LoVo (cell line): ENCODE data around the gene EPS15.
"Not testable (repeated sequence)": the region's sequence is repeated elsewhere in the genome, so short reads cannot be mapped to it uniquely, and the experiment has no call there.

Experiments
- DNase-seq: peaks from one replicate; pipeline ENCODE4 v3.0.0-alpha.2; 2016; ENCODE audit warnings: low spot score

The EPS15 gene

DNA sequence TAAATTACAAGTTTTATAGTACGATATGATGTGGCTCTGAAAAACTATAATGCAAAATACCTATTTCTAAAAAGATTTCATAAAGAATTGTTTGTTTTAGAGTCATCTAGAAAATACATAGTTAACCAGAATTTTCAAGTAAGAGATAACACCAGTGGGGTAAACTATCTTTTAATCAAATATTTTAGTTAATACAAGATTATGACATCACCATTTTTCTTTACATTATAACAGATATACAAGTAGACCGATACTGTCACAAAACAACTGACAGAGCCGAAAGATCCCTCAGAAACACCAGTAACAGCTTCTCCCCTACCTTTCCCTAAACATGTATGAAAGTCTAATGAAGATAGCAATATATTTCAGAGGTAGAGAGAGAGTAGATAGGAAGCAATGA lies 54.2 kb downstream of the EPS15 start:
- DNase-seq = no peak

DNA sequence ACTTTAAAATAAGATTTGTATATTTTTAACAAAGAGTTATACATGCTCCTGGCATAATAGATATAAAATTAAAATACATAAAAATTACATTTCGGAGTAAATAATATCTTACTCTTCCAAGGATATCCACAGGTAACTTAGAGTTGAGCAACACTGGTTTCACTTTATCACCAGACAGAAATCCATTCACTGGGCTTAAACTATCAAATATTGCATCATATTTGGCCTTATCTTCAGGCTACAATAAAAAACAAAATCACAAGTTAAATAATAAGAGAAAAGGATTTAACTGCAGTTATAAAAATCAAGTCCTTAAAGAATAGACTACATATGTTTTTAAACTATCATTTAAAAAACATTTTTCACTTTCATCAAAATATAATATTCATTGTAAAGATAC lies 55.5 kb downstream of the EPS15 start:
- no peak for DNase-seq

DNA sequence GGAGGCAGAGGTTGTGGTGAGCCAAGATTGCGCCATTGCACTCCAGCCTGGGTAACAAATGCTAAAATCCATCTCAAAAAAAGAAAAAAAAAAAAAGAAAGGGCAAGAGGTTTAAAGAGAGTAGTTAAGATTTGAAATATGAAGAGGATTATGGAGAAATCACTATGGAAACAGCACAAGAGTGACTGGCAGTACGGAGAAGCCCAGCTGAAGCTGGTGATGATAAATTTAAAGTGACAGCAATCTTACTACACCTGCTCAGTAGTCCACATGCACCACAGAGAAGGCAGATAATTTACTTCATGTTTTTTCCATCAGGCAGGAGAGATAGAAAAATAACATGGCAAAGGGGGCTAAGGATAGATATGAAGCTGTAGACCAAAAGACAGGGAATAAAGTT lies 56.8 kb downstream of the EPS15 start:
- DNase-seq = not testable (repeated sequence)

DNA sequence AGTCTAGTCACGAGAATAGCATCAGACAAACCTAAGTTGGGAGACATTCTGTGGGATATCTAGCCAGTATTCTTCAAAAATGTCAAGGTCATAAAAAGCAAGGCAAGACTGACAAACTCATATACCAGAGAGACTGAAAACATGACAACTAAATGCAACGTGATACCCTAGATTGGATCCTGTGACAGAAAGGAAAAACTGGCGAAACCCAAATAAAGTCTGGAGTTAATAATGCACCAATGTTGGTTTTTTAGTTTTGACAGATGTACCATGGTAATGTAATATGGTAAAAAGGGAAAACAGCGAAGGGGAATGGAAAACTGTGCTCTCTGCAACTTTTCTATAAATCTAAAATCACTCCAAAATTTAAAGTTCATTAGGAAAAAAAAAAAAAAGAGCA lies 64.5 kb downstream of the EPS15 start:
- no peak for DNase-seq

DNA sequence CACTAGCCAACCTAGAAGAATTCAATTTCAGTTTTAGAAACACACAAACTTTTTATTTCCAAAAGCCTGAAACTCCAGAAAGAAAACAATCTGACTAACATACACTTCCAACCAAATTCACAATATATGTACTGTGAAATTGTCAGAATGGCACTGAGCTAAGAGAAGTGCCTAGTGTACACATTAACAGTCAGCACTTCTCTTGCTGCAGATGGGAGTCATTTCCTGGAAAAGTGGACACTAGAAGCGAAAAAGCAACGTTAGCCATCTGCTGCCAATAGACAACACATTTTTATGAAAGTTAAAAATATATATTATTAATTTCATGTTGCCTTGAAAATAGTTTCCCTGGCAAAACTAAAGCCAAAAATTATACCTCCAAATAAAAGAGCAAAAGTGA lies 66.1 kb downstream of the EPS15 start:
- DNase-seq = no peak

DNA sequence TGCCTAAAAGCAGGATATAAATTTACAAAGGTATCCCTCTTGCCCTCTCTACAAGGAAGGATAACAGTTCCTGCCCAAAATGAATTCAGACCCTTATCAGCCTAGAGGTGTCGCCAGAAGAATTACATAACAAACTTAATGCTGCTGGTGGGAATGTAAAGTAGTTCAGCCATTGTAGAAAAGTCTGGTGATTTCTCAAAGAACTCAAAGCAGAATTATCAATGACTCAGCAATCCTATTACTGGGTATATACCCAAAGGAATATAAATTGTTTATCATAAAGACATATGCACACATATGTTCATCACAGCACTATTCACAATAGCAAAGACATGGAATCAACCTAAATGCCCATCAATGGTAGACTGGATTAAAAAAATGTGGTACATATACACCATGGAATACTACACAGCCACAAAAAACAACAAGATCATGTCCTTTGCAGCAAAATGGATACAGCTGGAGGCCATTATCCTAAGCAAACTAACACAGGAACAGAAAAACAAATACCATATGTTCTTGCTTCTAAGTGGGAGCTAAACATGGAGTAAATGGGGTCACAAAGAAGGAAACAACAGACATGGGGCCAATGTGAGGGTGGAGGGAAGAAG lies 70.1 kb downstream of the EPS15 start:
- DNase-seq = not testable (repeated sequence)

DNA sequence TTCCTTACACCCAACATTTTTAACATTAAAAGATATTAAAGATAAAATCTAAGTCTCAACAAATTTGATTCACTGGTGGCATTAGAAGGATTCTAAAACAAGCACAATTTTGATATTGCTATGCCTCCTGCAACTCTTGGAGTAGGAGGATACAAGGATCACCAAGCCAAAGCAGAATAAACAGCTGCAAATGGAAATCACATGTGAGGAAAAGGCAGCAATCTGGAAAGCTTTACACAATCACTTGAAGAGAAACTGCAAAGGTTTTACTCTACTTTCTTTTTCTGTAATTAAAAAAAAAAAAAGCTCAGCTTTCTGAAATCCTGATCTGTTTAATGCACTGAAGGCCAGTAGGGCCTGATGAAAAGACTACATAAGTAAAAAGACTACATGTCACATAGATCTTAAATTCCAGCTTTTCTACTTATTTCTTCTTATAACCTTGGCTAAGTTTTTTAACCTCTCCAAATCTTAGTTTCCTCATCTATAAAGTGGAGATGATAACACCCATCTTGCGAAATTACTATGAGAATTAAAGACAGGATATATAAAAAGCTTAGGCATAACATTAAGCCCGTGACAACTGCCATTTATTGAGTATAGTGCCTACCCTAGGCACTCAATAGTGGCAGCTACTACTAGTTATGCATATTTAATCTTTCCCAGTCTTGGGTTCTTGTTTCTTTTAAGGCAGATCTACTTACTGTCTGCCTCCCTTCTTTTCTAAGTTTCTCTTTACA lies 73.5 kb downstream of the EPS15 start:
- no peak for DNase-seq

DNA sequence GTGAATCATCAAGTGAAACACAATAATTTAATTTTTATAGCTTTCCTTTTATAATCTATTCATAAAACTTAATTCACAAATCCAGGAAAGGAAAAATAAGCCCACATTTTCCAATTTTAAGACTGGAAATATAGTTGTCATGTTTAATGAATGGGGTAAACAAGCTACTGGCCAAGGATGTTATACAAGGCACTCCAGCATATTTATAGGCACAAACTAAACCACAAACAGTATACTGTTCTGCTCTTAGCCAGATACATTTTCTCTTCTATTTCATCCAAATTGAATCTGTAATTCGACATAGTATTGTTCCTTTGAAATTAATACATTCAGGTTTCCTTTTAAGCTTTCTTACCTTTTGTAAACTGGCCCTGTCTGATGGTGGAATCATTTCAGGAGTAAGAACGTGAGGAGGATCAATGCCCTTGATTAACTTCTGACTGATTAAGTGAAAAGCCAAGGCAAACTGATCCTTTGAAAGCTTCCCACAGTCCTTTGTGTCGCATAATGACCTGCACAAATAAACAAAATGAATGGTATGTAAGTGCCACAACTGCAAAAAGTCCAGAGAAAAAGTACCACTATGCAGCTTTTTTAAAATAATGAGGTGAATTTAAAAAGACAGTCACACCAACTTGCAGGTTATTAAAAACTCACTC lies 74.4 kb downstream of the EPS15 start:
- no peak for DNase-seq

DNA sequence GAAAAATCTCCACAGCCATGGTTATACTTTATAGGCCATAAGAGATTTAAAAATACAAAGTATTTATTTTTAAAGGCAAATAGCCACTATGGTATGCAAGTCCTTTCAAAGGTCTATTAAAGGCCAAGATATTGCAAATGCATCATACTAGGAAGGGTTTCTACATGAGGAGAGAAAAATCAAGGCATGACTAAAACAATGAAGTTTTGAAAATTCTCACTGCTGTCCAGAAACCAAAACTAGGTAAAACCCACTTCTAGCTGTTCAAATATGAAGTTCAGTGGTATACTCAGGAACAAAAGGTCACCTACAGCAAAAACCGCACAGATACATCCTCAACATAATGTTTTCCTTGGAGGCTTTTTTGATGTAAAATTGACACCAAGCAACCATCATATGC lies 75.0 kb downstream of the EPS15 start:
- DNase-seq = no peak

DNA sequence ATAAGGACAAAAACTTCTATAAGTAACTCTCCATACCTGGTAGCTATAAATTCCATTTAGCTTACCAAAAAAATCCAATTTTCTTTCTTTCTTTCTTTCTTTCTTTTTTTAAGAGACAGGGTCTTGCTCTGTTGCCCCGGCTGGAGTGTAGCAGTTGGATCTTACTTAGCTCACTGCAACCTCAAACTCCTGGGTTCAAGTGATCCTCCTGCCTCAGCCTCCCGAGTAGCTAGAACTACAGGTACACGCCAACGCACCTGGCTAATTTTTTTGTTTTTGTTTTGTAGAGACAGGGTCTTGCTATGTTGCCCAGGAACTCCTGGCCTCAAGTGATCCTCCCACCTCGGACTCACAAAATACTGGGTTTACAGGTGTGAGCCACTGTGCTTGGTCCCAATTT lies 75.5 kb downstream of the EPS15 start:
- DNase-seq = no peak

DNA sequence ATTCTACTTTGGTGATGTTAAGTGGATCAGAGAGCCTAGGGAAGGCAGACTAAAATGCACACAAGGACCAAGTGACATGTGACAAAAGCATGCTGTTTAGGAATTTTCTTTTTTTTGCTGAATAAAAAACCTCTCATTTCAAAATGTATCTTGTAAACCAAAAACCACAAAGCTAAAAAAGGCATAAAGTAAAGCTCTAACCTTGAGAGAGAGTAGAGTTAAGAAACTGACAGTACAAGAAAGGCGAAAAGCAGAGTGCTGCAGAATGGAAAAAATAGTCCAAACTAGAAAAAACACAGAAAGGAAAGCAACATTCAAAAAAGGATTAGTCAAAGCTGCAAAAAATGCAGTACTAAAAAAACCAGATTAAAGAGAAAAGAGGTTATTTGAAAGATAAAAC lies 76.5 kb downstream of the EPS15 start:
- no peak for DNase-seq

DNA sequence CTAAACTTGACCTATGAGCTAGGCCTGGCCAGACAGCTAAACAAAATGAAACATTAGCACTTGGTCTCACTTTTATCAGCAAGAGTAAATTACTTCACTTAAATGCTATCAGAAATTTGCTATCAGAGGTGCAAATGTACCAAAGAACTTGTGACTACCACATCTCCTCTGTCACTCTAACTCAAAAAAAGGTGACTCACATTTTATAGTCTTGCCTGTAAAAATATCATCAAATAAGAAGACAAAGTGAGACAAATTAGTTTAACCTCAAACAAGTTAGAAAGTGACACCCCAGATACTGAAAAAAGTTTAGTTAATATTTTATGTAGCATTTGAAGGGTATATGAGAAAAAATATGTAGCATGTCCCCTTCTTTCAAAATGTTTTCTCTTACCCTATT lies 76.9 kb downstream of the EPS15 start:
- DNase-seq = no peak

DNA sequence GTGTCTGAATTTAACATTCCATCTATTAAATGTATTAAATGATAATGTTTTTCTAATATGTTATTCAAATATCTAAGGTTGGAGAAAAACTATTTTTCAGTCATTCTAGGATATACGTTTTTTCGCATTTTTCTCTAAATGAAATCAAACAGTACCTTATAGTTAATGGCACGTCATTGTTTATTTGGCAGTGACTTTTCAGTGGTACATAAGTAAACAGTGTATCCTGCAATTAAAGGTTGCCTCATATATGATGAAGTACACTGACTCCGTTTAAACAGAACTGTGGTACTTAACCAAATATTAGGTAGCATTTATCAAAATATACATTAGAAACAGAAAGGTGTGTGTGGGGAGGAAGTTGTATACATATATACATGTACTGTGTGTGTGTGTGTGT lies 79.2 kb downstream of the EPS15 start:
- DNase-seq = no peak

DNA sequence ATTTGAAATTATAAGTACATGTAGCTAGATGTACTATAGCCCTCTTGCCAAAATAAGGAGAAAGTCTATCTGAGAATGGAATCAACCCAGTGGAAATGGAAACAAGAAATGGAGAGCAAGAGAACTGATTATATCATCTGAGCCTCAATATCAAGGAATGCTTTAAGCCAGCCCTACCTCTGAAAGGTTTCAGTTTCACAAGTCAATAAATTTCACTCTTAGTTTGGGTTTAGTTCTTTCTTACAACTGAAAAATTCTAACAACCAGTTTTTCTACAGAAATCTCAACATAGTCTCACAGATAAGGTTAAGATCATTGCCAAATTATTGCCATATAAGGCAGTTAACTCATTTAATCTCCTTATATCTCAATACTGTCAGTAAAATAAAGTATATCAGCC lies 80.0 kb downstream of the EPS15 start:
- DNase-seq = no peak

DNA sequence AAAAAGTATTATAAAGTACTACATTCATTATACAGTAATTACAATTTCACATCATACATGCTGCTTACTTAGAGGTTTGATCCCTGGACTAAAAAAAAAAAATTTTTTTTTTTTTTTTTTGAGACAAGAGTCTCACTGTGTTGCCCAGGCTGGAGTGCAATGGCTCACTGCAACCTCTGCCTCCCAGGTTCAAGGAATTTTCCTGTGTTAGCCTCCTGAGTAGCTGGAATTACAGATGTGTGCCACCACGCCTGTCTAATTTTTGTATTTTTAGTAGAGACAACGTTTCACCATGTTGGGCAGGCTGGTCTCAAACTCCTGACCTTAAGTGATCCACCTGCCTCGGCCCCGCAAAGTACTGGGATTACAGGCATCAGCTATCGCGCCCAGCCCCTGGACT lies 81.7 kb downstream of the EPS15 start:
- DNase-seq = not testable (repeated sequence)

DNA sequence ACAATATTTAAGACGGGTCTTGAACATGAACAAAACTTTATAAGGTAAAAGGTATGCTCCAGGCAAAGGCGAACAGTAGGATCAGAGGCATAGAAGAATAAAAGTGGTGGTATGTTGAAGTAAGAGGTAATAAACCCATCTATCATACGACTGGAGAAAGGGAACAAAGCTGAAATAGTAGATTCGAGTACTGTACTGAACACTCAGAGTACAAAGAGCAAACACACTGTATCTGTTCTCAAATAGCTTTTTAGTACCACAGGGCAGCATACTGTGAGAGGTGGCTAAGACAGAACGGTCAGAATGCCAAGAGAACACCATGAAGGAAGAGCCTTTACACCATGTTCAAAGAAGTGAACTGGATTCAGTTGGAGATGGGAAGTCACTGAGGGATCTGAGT lies 83.2 kb downstream of the EPS15 start:
- DNase-seq = no peak

DNA sequence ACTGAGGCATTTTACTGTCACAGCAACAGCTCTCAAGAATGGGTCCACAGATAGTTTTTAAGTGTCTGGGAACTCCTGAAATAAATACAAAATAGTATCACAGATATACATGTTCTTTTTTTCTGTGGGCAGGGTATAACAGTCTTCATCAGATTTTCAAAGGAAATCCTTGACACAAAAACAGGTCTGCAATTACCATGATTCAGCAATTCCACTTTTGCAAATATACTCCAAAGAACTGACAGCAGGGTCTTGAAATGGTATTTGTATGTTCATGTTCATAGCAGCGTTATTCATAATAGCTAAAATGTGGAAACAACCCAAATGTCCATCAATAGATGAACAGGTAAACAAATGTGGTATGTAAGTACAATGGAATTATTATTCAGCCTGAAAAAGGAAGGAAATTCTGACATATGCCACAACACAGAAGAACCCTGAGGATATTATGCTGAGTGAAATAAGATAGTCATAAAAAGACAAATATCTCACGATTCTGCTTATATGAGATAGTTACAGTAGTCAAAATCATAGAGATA lies 85.0 kb downstream of the EPS15 start:
- DNase-seq = no peak

DNA sequence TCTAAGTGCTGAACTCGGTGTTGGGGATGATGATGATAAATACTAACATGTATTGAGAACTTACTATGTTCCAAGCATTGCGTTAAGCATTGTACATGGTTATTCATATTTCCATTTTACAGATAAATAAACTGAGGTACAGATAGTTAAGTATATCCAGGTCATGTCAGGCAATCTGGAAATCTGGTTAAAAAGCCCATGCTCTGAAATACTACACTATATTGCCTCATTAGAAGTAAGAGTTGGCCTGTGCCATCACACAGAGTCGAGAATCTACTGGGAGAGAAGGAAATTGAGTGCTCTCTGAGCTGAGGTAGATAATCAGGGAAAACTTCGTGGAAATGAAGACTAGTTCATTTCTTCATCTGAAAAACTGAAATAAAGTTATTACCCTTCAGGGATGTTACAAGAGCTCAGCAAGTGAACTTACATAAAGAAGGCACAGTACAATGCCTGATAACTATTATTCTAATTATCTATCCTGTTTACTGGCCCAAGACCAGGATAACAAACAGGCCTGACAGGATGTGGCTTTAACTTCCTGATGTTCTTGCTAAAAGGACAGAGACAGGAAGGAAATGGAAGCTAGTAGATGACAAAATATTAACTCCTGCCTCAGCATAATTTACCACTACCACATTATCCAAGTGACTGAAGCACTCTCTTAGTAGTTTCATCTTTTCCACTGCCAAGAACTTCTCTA lies 85.6 kb downstream of the EPS15 start:
- DNase-seq = no peak

DNA sequence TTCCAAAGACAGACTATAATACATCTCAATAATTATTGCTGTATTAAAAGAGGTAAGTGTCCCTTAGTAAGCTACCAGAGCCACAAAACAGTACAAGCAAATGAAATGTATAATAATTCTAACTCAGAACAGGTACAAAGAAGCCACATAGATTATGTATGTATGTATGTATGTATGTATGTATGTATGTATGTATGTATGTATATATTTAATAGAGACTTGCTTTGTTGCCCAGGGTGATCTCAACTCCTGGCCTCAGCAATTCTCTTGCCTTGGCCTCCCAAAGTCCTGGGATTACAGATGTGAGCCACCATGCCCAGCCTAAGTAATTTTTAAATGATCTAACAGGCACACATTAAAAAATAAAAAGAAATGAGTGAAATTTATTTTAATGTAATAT lies 86.9 kb downstream of the EPS15 start:
- DNase-seq = no peak

DNA sequence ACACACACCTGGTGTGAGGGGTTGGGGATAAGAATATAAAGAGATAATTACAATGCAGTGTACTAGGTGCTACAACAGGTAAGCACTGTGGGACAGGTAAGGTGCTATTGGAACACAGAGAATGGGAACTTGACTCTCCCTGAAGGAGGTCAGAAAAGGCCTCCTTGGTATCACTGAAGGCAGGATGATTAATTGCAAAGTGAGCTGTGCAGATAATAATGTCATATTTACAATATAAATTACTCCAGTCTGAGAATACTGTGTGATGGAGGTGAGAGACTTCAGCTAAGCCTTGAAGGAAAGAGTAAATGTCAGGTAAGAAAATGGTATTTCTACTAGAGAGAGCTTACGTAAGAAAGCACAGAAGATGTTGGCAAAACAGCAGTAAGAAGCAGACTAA lies 91.6 kb downstream of the EPS15 start:
- no peak for DNase-seq

DNA sequence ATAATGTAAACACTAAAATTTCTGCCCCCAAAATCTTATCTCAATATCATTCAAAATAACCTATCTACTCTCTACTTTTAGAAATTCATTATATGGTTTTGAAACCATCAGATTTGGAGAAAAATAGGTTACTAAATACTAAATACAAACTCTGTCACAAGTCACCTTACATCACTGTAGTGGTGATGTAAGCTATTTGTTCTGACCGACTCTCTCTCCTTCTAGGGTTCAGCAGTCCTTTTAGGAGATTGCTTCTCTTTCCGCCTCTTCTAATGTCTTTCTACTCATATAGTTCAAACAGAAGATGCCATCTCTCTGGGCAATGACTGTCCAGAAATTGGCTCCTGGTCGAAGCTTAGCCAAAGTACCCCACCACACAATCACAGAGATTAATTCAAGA lies 93.1 kb downstream of the EPS15 start:
- DNase-seq = no peak

DNA sequence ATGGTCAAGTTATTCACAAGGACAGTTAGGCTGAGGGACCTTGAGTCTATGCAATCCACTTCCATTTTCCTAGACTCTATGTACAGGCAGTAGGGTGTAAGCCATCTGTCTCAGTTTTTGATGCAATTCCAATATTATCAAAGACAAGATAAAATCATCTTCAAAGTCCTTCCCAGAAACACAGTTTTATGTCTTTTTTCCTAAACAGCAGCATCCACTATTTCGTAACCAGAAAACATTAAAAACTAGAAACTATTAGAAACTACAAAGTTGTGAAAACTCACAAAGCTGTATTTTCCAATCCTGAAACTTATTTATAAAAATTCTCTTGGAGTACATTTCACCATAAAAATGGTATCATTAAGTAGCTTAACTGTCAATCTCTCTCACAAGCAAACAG lies 93.8 kb downstream of the EPS15 start:
- no peak for DNase-seq
